ENCODE measurements around the gene AP1S3.
"Not testable (repeated sequence)": the region's sequence is repeated elsewhere in the genome, so short reads cannot be mapped to it uniquely, and the experiment has no call there.

DNA sequence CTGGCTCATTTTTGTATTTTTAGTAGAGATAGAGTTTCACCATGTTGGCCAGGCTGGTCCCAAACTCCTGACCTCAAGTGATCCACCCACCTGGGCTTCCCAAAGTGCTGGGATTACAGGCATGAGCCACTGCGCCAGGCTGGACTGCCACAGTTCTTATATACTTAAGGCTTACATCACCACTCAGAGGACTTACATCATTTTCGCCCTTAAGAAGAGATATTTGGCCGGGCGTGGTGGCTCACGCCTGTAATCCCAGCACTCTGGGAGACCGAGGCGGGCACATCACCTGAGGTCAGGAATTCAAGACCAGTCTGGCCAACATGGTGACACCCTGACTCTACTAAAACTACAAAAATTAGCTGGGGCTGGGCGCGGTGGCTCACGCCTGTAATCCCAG is 49.3 kb downstream of the AP1S3 start:
- not testable (repeated sequence) for TF ChIP-seq EZH2 (IDR thresholded peaks at IDR 0.05); POLR2AphosphoS5 (IDR thresholded peaks at IDR 0.05; ENCODE audit: borderline replicate concordance, low read depth, low read length)
